Peyer's patch (tissue), 4 donors: ENCODE data around the gene RCOR2. TPM values are rescaled to one million over a fixed set of nuclear protein-coding genes. Genes with fewer than 3 reads are reported as not detected.

Experiments used
- DNase-seq, 3 donors: peaks; one replicate each; pipeline ENCODE4 v3.0.0-alpha.2; 2017 to 2019
- H3K27ac ChIP-seq, 4 donors: fragments of 200-600 bp; sonication (generic); one replicate each; pipeline ENCODE4 v1.5.1; 2016 to 2019
- H3K27me3 ChIP-seq, 2 donors: fragments of 200-600 bp; sonication (generic); one replicate each; pipeline ENCODE4 v1.5.1; 2019
- H3K36me3 ChIP-seq, 3 donors: fragments of 200-600 bp; sonication (generic); one replicate each; pipeline ENCODE4 v1.5.1; 2016 to 2019
- H3K4me1 ChIP-seq, 4 donors: fragments of 200-600 bp; sonication (generic); one replicate each; pipeline ENCODE4 v1.5.1; 2016 to 2019
- H3K4me3 ChIP-seq, 4 donors: fragments of 200-600 bp; sonication (generic); 1 replicate in 3 of 4; 2 replicates in 1 of 4; pipeline ENCODE4 v1.5.1; 2016 to 2019; ENCODE audit warnings: mild to moderate bottlenecking in 1 of 4
- H3K9me3 ChIP-seq, 4 donors: fragments of 200-600 bp; sonication (generic); one replicate each; pipeline ENCODE4 v1.5.1; 2016 to 2019; ENCODE audit warnings: mild to moderate bottlenecking in 1 of 4
- CTCF ChIP-seq, 6 experiments: fragments of 450-650 bp in 4 of 6; fragments of 200-600 bp in 2 of 6; sonication (generic) in 1 of 6; IDR thresholded peaks; one replicate each; pipeline ENCODE4 v1.5.1; 2017 to 2019; ENCODE audit warnings: antibody characterized with exemption in 6 of 6, mild to moderate bottlenecking in 3 of 6, moderate library complexity in 1 of 6
- POLR2A ChIP-seq, 2 donors: fragments of 450-650 bp; IDR thresholded peaks; one replicate each; pipeline ENCODE4 v1.5.1; 2017; ENCODE audit warnings: antibody characterized with exemption in 2 of 2, mild to moderate bottlenecking in 2 of 2, moderate library complexity in 2 of 2
- total RNA-seq, 4 donors: library from RNA; depleted of rRNA; stranded (reverse); fragments of >200 nt; gene quantifications; one replicate each; pipeline ENCODE4 v1.1.0, GENCODE V29; 2016

RCOR2 gene
- total RNA-seq, 4 donors from 2014 or later, result 0.57 to 0.67 TPM; not detected in 2

GRCh38 chr11:63941901-63942300, 24.9 kb upstream of the RCOR2 start:
- Histone ChIP-seq H3K27ac (peak overlapping the region in 1 of 4 donors; percentile 71), H3K9me3 (no peaks in the 10 kb centered on the region), H3K4me3 (no peak overlapping the region), H3K27me3 (no peaks in the 10 kb centered on the region), H3K4me1 (peaks cover 0 to 45% (median 2%) of the 10 kb centered on the region in 4 donors), H3K36me3 (peaks cover 0 to 10% (median 0%) of the 10 kb centered on the region in 3 donors)
- DNase-seq, result no peak
- TF ChIP-seq CTCF (IDR thresholded peaks at IDR 0.05), result no peak
- no peak for TF ChIP-seq POLR2A (IDR thresholded peaks at IDR 0.05)

GRCh38 chr11:63940786-63941185, 23.8 kb upstream of the RCOR2 start:
- no peaks in the 10 kb centered on the region for H3K27me3 ChIP-seq
- DNase-seq, result no peak
- H3K4me3 ChIP-seq, result no peak overlapping the region
- peak overlapping the region in 1 of 4 donors; percentile 0 for H3K27ac ChIP-seq
- no peaks in the 10 kb centered on the region for H3K36me3 ChIP-seq
- no peaks in the 10 kb centered on the region for H3K9me3 ChIP-seq
- peaks cover 0 to 43% (median 2%) of the 10 kb centered on the region in 4 donors for H3K4me1 ChIP-seq
- no peak for TF ChIP-seq CTCF (IDR thresholded peaks at IDR 0.05)
- TF ChIP-seq POLR2A (IDR thresholded peaks at IDR 0.05), result no peak

- Histone ChIP-seq H3K9me3 (no peaks in the 10 kb centered on the region), H3K27ac (peak overlapping the region; percentile 69 to 79 (median 75)), H3K4me3 (peak overlapping the region; percentile 56 to 87 (median 80)), H3K27me3 (no peaks in the 10 kb centered on the region), H3K36me3 (no peaks in the 10 kb centered on the region), H3K4me1 (peaks cover 0 to 29% (median 2%) of the 10 kb centered on the region in 4 donors)
- DNase-seq, result peak in 1 of 3 donors; percentile 20
- TF ChIP-seq CTCF (IDR thresholded peaks at IDR 0.05) (no peak), POLR2A (IDR thresholded peaks at IDR 0.05) (no peak)
These were observed 22.5 kb upstream of the RCOR2 start for GRCh38 chr11:63939397-63939891.

GRCh38 chr11:63938479-63939396, 21.8 kb upstream of the RCOR2 start, which contains the start of gene NAA40:
Gene NAA40, plus strand, starts transcription at chr11:63939002. Its CDS starts 95 bp downstream, at chr11:63939097.
- Histone ChIP-seq H3K4me3 (peak within 1 kb of the TSS; percentile 56 to 87 (median 80)), H3K4me1 (peaks cover 0 to 25% (median 2%) of the 10 kb centered on the region in 4 donors), H3K36me3 (no peaks in the 10 kb centered on the region), H3K9me3 (no peaks in the 10 kb centered on the region), H3K27me3 (no peaks in the 10 kb centered on the region), H3K27ac (peak within 1 kb of the TSS; percentile 69 to 79 (median 75))
- DNase-seq, result peak; percentile 94 to 97 (median 97)
- peak in 2 of 6 experiments; percentile 29 to 30 for TF ChIP-seq CTCF (IDR thresholded peaks at IDR 0.05)
- TF ChIP-seq POLR2A (IDR thresholded peaks at IDR 0.05), result peak in 1 of 2 donors; percentile 15

- Histone ChIP-seq H3K27ac (peak overlapping the region; percentile 69 to 79 (median 75)), H3K4me1 (peaks cover 0 to 18% (median 2%) of the 10 kb centered on the region in 4 donors), H3K9me3 (no peaks in the 10 kb centered on the region), H3K4me3 (peak overlapping the region; percentile 56 to 87 (median 80)), H3K27me3 (no peaks in the 10 kb centered on the region), H3K36me3 (no peaks in the 10 kb centered on the region)
- DNase-seq, result peak in 1 of 3 donors; percentile 56
- no peak for TF ChIP-seq CTCF (IDR thresholded peaks at IDR 0.05)
- no peak for TF ChIP-seq POLR2A (IDR thresholded peaks at IDR 0.05)
These were observed 20.9 kb upstream of the RCOR2 start for GRCh38 chr11:63937713-63938478.
